Measurements from ENCODE around the gene SLC44A1.

The SLC44A1 gene

GRCh38 chr9:105333811-105334210 is 89.4 kb downstream of the SLC44A1 start:
- no peak for DNase-seq (ENCODE audit: low spot score)

GRCh38 chr9:105338308-105338707 is 93.9 kb downstream of the SLC44A1 start:
- DNase-seq (ENCODE audit: low spot score), result no peak

- no peak for DNase-seq (ENCODE audit: low spot score)
These were observed 95.4 kb downstream of the SLC44A1 start for GRCh38 chr9:105339849-105340248.

GRCh38 chr9:105341434-105342146 is 97.1 kb downstream of the SLC44A1 start:
- DNase-seq (ENCODE audit: low spot score), result no peak

- DNase-seq (ENCODE audit: low spot score), result no peak
These were observed 97.7 kb downstream of the SLC44A1 start for GRCh38 chr9:105342147-105342505.

- no peak for DNase-seq (ENCODE audit: low spot score)
These were observed 99.8 kb downstream of the SLC44A1 start for GRCh38 chr9:105344283-105344682.

GRCh38 chr9:105345626-105346025 is 101.2 kb downstream of the SLC44A1 start:
- no peak for DNase-seq (ENCODE audit: low spot score)

GRCh38 chr9:105346273-105346672 is 101.8 kb downstream of the SLC44A1 start:
- no peak for DNase-seq (ENCODE audit: low spot score)

GRCh38 chr9:105354448-105354847 is 110.0 kb downstream of the SLC44A1 start:
- no peak for DNase-seq (ENCODE audit: low spot score)

GRCh38 chr9:105355781-105356180 is 111.3 kb downstream of the SLC44A1 start:
- DNase-seq (ENCODE audit: low spot score), result peak; percentile 22

- DNase-seq (ENCODE audit: low spot score), result peak; percentile 30
These were observed 113.5 kb downstream of the SLC44A1 start for GRCh38 chr9:105357937-105358336.

- no peak for DNase-seq (ENCODE audit: low spot score)
These were observed 115.4 kb downstream of the SLC44A1 start for GRCh38 chr9:105359892-105360291.

- DNase-seq (ENCODE audit: low spot score), result no peak
These were observed 115.9 kb downstream of the SLC44A1 start for GRCh38 chr9:105360344-105360743.

GRCh38 chr9:105361873-105362272 is 117.4 kb downstream of the SLC44A1 start:
- DNase-seq (ENCODE audit: low spot score), result no peak

- DNase-seq (ENCODE audit: low spot score), result no peak
These were observed 118.0 kb downstream of the SLC44A1 start for GRCh38 chr9:105362470-105362869.

GRCh38 chr9:105363837-105364236 is 119.4 kb downstream of the SLC44A1 start:
- DNase-seq (ENCODE audit: low spot score), result no peak

- DNase-seq (ENCODE audit: low spot score), result no peak
These were observed 125.5 kb downstream of the SLC44A1 start for GRCh38 chr9:105369911-105370310.

- DNase-seq (ENCODE audit: low spot score), result no peak
These were observed 129.3 kb downstream of the SLC44A1 start for GRCh38 chr9:105373723-105374122.

GRCh38 chr9:105375323-105375722 is 130.9 kb downstream of the SLC44A1 start:
- DNase-seq (ENCODE audit: low spot score), result no peak

- DNase-seq (ENCODE audit: low spot score), result no peak
These were observed 132.4 kb downstream of the SLC44A1 start for GRCh38 chr9:105376893-105377292.

- peak; percentile 53 for DNase-seq (ENCODE audit: low spot score)
These were observed 141.0 kb downstream of the SLC44A1 start for GRCh38 chr9:105385381-105385985.

GRCh38 chr9:105389796-105390195 is 145.3 kb downstream of the SLC44A1 start:
- no peak for DNase-seq (ENCODE audit: low spot score)

GRCh38 chr9:105390871-105391270 is 146.4 kb downstream of the SLC44A1 start:
- no peak for DNase-seq (ENCODE audit: low spot score)

GRCh38 chr9:105391288-105391687 is 146.8 kb downstream of the SLC44A1 start:
- DNase-seq (ENCODE audit: low spot score), result no peak

Data from germinal center (tissue), 1 donor.